HUES64 (cell line): Measurements from ENCODE around the gene GPATCH2L. TPM values are rescaled to one million over a fixed set of nuclear protein-coding genes. Genes with fewer than 3 reads are reported as not detected.
A peak's percentile ranks its signal among the peaks of the same experiment; 100 is the strongest.

ENCODE experiments used
- H3K27ac ChIP-seq: 2 replicates; pipeline ENCODE4 v1.7.0; 2013; ENCODE audit warnings: low read depth, low read length, inconsistent platforms
- H3K27me3 ChIP-seq: 2 replicates; pipeline ENCODE4 v1.6.1; 2013; ENCODE audit warnings: mild to moderate bottlenecking, low read length; ENCODE audit not compliant: insufficient read depth
- H3K36me3 ChIP-seq: 2 replicates; pipeline ENCODE4 v1.6.1; 2013; ENCODE audit warnings: mild to moderate bottlenecking, low read length; ENCODE audit not compliant: insufficient read depth
- H3K4me1 ChIP-seq: 2 replicates; pipeline ENCODE4 v1.6.1; 2013; ENCODE audit warnings: mild to moderate bottlenecking, low read length, moderate library complexity; ENCODE audit not compliant: insufficient read depth
- H3K4me3 ChIP-seq: 2 replicates; pipeline ENCODE4 v1.5.1; 2013; ENCODE audit warnings: mild to moderate bottlenecking, low read length, moderate library complexity
- H3K9ac ChIP-seq: 2 replicates; pipeline ENCODE4 v1.6.1; 2013; ENCODE audit warnings: mild to moderate bottlenecking, low read depth, low read length
- H3K9me3 ChIP-seq: 2 replicates; pipeline ENCODE4 v1.6.1; 2013; ENCODE audit warnings: low read depth, low read length; ENCODE audit not compliant: insufficient read depth
- WGBS: fragments of 150-250, 120-280 bp; methylation state at CpG from one replicate; pipeline ENCODE4 v1.1.7; 2013; ENCODE audit warnings: missing lambda C conversion rate; 5-methylcytosine and 5-hydroxymethylcytosine counted together
- polyA plus RNA-seq, 2 experiments: library from polyadenylated mRNA; stranded (reverse); fragments of 50-300 nt; gene quantifications; one replicate each; pipeline ENCODE4 v1.2.3, GENCODE V29; 2013

Gene GPATCH2L
- 27.0 TPM for polyA plus RNA-seq (2013, experiment 1 of 2)
- 21.8 TPM for polyA plus RNA-seq (2013, experiment 2 of 2)

GRCh38 chr14:76151398-76152332, at the start of gene GPATCH2L:
Gene GPATCH2L, plus strand, starts transcription at chr14:76151922. Its CDS starts 2,442 bp downstream, at chr14:76154364.
- peak within 1 kb of the TSS; percentile 77 for H3K9ac ChIP-seq
- H3K36me3 ChIP-seq: peaks cover 28% of the 10 kb centered on the region
- WGBS: 3% methylated on average over 42 of the region's 43 CpGs
- peak within 1 kb of the TSS; percentile 70; the same call in 1 of the 2 replicates for H3K27ac ChIP-seq
- H3K9me3 ChIP-seq: no peaks in the 10 kb centered on the region
- peak within 1 kb of the TSS; percentile 88 for H3K4me3 ChIP-seq
- peaks cover 30% of the 10 kb centered on the region for H3K27me3 ChIP-seq
- H3K4me1 ChIP-seq: peaks cover 12% of the 10 kb centered on the region

GRCh38 chr14:76104802-76105355, 46.8 kb upstream of the GPATCH2L start:
- no peak overlapping the region for H3K9ac ChIP-seq
- no peaks in the 10 kb centered on the region for H3K9me3 ChIP-seq
- 89% methylated on average over 8 of the region's 8 CpGs for WGBS
- H3K4me3 ChIP-seq: no peak overlapping the region
- H3K27me3 ChIP-seq: no peaks in the 10 kb centered on the region
- no peak overlapping the region for H3K27ac ChIP-seq
- H3K4me1 ChIP-seq: no peaks in the 10 kb centered on the region
- no peaks in the 10 kb centered on the region for H3K36me3 ChIP-seq

GRCh38 chr14:76106188-76106587, 45.5 kb upstream of the GPATCH2L start:
- H3K4me1 ChIP-seq: no peaks in the 10 kb centered on the region
- no peak overlapping the region for H3K4me3 ChIP-seq
- no peaks in the 10 kb centered on the region for H3K27me3 ChIP-seq
- H3K27ac ChIP-seq: no peak overlapping the region
- no peaks in the 10 kb centered on the region for H3K36me3 ChIP-seq
- WGBS: 92% methylated on average over 2 of the region's 2 CpGs
- no peak overlapping the region for H3K9ac ChIP-seq
- no peaks in the 10 kb centered on the region for H3K9me3 ChIP-seq

- no peaks in the 10 kb centered on the region; the same call in 1 of the 2 replicates for H3K9me3 ChIP-seq
- H3K27ac ChIP-seq: no peak overlapping the region
- H3K4me1 ChIP-seq: peaks cover 15% of the 10 kb centered on the region; the same call in 1 of the 2 replicates
- no peak overlapping the region for H3K4me3 ChIP-seq
- no peak overlapping the region for H3K9ac ChIP-seq
- H3K27me3 ChIP-seq: no peaks in the 10 kb centered on the region
- 93% methylated on average over 13 of the region's 14 CpGs for WGBS
- no peaks in the 10 kb centered on the region for H3K36me3 ChIP-seq
These were observed 42.4 kb upstream of the GPATCH2L start for GRCh38 chr14:76109087-76109880.

GRCh38 chr14:76112889-76113624, 38.7 kb upstream of the GPATCH2L start:
- peak overlapping the region; percentile 0; the same call in 1 of the 2 replicates for H3K4me3 ChIP-seq
- no peaks in the 10 kb centered on the region for H3K36me3 ChIP-seq
- H3K9ac ChIP-seq: peak overlapping the region; percentile 6; the same call in 1 of the 2 replicates
- H3K27me3 ChIP-seq: no peaks in the 10 kb centered on the region
- WGBS: 57% methylated on average over 22 of the region's 22 CpGs
- no peaks in the 10 kb centered on the region; the same call in 1 of the 2 replicates for H3K9me3 ChIP-seq
- peak overlapping the region; percentile 70; the same call in 1 of the 2 replicates for H3K27ac ChIP-seq
- peaks cover 31% of the 10 kb centered on the region for H3K4me1 ChIP-seq

- Histone ChIP-seq H3K9ac (peak overlapping the region; percentile 6; the same call in 1 of the 2 replicates), H3K4me1 (peaks cover 31% of the 10 kb centered on the region), H3K4me3 (peak overlapping the region; percentile 0; the same call in 1 of the 2 replicates), H3K27ac (peak overlapping the region; percentile 70; the same call in 1 of the 2 replicates), H3K9me3 (no peaks in the 10 kb centered on the region; the same call in 1 of the 2 replicates), H3K27me3 (no peaks in the 10 kb centered on the region), H3K36me3 (no peaks in the 10 kb centered on the region)
- 9% methylated on average over 8 of the region's 8 CpGs for WGBS
These were observed 38.0 kb upstream of the GPATCH2L start for GRCh38 chr14:76113691-76114090.

GRCh38 chr14:76115010-76115422, 36.7 kb upstream of the GPATCH2L start:
- H3K4me1 ChIP-seq: peaks cover 31% of the 10 kb centered on the region
- no peak overlapping the region for H3K4me3 ChIP-seq
- WGBS: 31% methylated on average over 1 of the region's 2 CpGs
- no peaks in the 10 kb centered on the region for H3K27me3 ChIP-seq
- H3K27ac ChIP-seq: no peak overlapping the region
- H3K36me3 ChIP-seq: no peaks in the 10 kb centered on the region
- H3K9ac ChIP-seq: no peak overlapping the region
- H3K9me3 ChIP-seq: no peaks in the 10 kb centered on the region; the same call in 1 of the 2 replicates

- no peaks in the 10 kb centered on the region for H3K36me3 ChIP-seq
- no peak overlapping the region for H3K27ac ChIP-seq
- 77% methylated on average over 16 of the region's 16 CpGs for WGBS
- H3K27me3 ChIP-seq: no peaks in the 10 kb centered on the region
- H3K4me3 ChIP-seq: no peak overlapping the region
- no peak overlapping the region for H3K9ac ChIP-seq
- no peaks in the 10 kb centered on the region for H3K9me3 ChIP-seq
- H3K4me1 ChIP-seq: peaks cover 29% of the 10 kb centered on the region
These were observed 33.8 kb upstream of the GPATCH2L start for GRCh38 chr14:76117789-76118484.

GRCh38 chr14:76118594-76118993, 33.1 kb upstream of the GPATCH2L start:
- H3K27me3 ChIP-seq: no peaks in the 10 kb centered on the region
- peaks cover 25% of the 10 kb centered on the region for H3K4me1 ChIP-seq
- WGBS: 91% methylated on average over 4 of the region's 4 CpGs
- H3K9me3 ChIP-seq: no peaks in the 10 kb centered on the region
- H3K36me3 ChIP-seq: no peaks in the 10 kb centered on the region
- H3K9ac ChIP-seq: no peak overlapping the region
- H3K4me3 ChIP-seq: no peak overlapping the region
- no peak overlapping the region for H3K27ac ChIP-seq
